Pulmonary artery endothelial cell (primary cell): ENCODE measurements around the gene DISP3. TPM values are rescaled to one million over a fixed set of nuclear protein-coding genes. Genes with fewer than 3 reads are reported as not detected.

Experiments used
- DNase-seq: peaks from one replicate; pipeline ENCODE4 v3.0.0-alpha.2; 2011; ENCODE audit warnings: low read depth, low spot score
- total RNA-seq: library from RNA; depleted of rRNA; stranded (reverse); fragments of >200 nt; gene quantifications from 2 replicates; pipeline ENCODE4 v1.2.3, GENCODE V29; 2014

DISP3 gene
- total RNA-seq, 1 donor from 2014 or later, result 0.07 TPM

GRCh38 chr1:11543392-11543791, 64.4 kb downstream of the DISP3 start:
- DNase-seq, result no peak

- no peak for DNase-seq
Observed at GRCh38 chr1:11543796-11544195, 64.8 kb downstream of the DISP3 start.

- no peak for DNase-seq
Observed at GRCh38 chr1:11546456-11546855, 67.5 kb downstream of the DISP3 start.

- peak; percentile 46 for DNase-seq
Observed at GRCh38 chr1:11550664-11551283, 71.8 kb downstream of the DISP3 start.

- no peak for DNase-seq
Observed at GRCh38 chr1:11558276-11558675, 79.3 kb downstream of the DISP3 start.

GRCh38 chr1:11558871-11559590, 80.1 kb downstream of the DISP3 start:
- no peak for DNase-seq

- DNase-seq, result no peak
Observed at GRCh38 chr1:11559591-11559970, 80.6 kb downstream of the DISP3 start.

- no peak for DNase-seq
Observed at GRCh38 chr1:11560061-11560460, 81.1 kb downstream of the DISP3 start.

GRCh38 chr1:11561740-11562139, 82.8 kb downstream of the DISP3 start:
- no peak for DNase-seq

GRCh38 chr1:11562664-11563063, 83.7 kb downstream of the DISP3 start:
- DNase-seq, result no peak

GRCh38 chr1:11563560-11564069, 84.7 kb downstream of the DISP3 start:
- no peak for DNase-seq

GRCh38 chr1:11564237-11564636, 85.3 kb downstream of the DISP3 start:
- DNase-seq, result no peak

GRCh38 chr1:11566042-11566850, 87.3 kb downstream of the DISP3 start:
- no peak for DNase-seq

GRCh38 chr1:11567244-11568065, 88.5 kb downstream of the DISP3 start:
- no peak for DNase-seq

- no peak for DNase-seq
Observed at GRCh38 chr1:11568687-11569086, 89.7 kb downstream of the DISP3 start.

GRCh38 chr1:11569551-11569950, 90.6 kb downstream of the DISP3 start:
- no peak for DNase-seq

GRCh38 chr1:11569954-11570353, 91.0 kb downstream of the DISP3 start:
- DNase-seq, result no peak

GRCh38 chr1:11570821-11571380, 91.9 kb downstream of the DISP3 start:
- no peak for DNase-seq

- DNase-seq, result no peak
Observed at GRCh38 chr1:11571906-11572616, 93.1 kb downstream of the DISP3 start.

- DNase-seq, result no peak
Observed at GRCh38 chr1:11573116-11573692, 94.2 kb downstream of the DISP3 start.
